ENCODE measurements around the gene PHACTR3. TPM values are rescaled to one million over a fixed set of nuclear protein-coding genes. Genes with fewer than 3 reads are reported as not detected.

Gene PHACTR3
- total RNA-seq, 2 donors from 2014 or later: not detected

- Mint-ChIP-seq H3K9me3 (no peaks in the 10 kb centered on the region), H3K4me1 (no peaks in the 10 kb centered on the region), H3K4me3 (no peak overlapping the region), H3K27me3 (peaks cover 22% of the 10 kb centered on the region), H3K36me3 (ENCODE audit: low read depth) (no peaks in the 10 kb centered on the region), H3K27ac (no peak overlapping the region)
- ATAC-seq (replicated peaks): no peak
These were observed 35.8 kb upstream of the PHACTR3 start for GRCh38 chr20:59568509-59569024.

DNA sequence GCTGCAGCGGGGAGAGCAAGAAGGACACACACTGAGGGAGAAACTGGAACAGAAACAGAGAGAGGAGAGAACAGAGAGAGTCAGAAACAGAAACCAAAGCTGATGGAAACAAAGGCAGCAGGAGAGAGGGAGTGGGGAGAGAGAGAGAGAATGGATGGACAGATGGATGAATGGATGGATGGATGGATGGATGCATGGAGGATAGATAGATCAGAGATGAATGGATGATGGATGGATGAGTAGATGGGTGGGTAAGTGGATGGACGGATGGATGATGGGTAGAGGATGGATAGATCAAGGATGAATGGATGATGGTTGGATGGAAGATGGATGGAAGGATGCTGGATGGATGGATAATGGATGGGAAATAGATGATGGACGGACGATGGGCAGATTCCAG, 35.0 kb upstream of the PHACTR3 start:
- Mint-ChIP-seq H3K4me3 (no peak overlapping the region), H3K27me3 (peaks cover 19% of the 10 kb centered on the region), H3K9me3 (no peaks in the 10 kb centered on the region), H3K4me1 (no peaks in the 10 kb centered on the region), H3K36me3 (ENCODE audit: low read depth) (no peaks in the 10 kb centered on the region), H3K27ac (no peak overlapping the region)
- ATAC-seq (replicated peaks): no peak

- H3K4me1 Mint-ChIP-seq: no peaks in the 10 kb centered on the region
- H3K27ac Mint-ChIP-seq: no peak overlapping the region
- no peaks in the 10 kb centered on the region for H3K36me3 Mint-ChIP-seq (ENCODE audit: low read depth)
- H3K4me3 Mint-ChIP-seq: peak overlapping the region; percentile 55
- H3K27me3 Mint-ChIP-seq: peaks cover 23% of the 10 kb centered on the region
- H3K9me3 Mint-ChIP-seq: no peaks in the 10 kb centered on the region
- ATAC-seq (replicated peaks): no peak
These were observed 33.2 kb upstream of the PHACTR3 start for GRCh38 chr20:59571151-59571550.

GRCh38 chr20:59571551-59572314, 32.6 kb upstream of the PHACTR3 start:
- H3K27ac Mint-ChIP-seq: no peak overlapping the region

GRCh38 chr20:59572515-59572914, 31.8 kb upstream of the PHACTR3 start:
- no peak overlapping the region for H3K4me3 Mint-ChIP-seq
- no peaks in the 10 kb centered on the region for H3K9me3 Mint-ChIP-seq
- no peaks in the 10 kb centered on the region for H3K36me3 Mint-ChIP-seq (ENCODE audit: low read depth)
- no peak for ATAC-seq (replicated peaks)
- no peaks in the 10 kb centered on the region for H3K4me1 Mint-ChIP-seq
- peaks cover 21% of the 10 kb centered on the region for H3K27me3 Mint-ChIP-seq
- no peak overlapping the region for H3K27ac Mint-ChIP-seq

More at GRCh38 chr20:59571551-59572314, 32.6 kb upstream of the PHACTR3 start:
- Mint-ChIP-seq H3K4me3 (peak overlapping the region; percentile 55), H3K9me3 (no peaks in the 10 kb centered on the region), H3K4me1 (no peaks in the 10 kb centered on the region), H3K36me3 (ENCODE audit: low read depth) (no peaks in the 10 kb centered on the region), H3K27me3 (peaks cover 23% of the 10 kb centered on the region)
- ATAC-seq (replicated peaks): peak; percentile 60

DNA sequence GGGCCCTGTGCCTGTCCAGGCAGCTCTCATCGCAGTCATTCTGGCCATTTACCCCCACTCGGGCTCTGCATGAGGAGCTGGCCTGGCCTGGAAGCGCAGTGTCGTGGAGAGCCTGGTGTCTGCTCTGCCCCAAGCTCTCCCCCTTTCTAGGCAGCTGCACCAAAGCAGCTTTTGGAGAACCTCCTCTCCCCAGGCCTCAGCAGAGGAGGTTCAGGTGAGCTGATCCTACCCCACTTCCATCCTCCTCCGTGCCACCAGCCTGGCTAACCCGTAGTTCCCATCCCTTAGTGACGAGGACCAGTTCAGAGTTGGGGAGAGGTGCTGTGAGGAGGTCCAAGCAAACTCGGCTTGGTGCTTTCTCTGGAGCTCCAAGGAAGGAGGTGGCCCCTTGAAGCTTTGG, 30.5 kb upstream of the PHACTR3 start:
- Mint-ChIP-seq H3K4me3 (no peak overlapping the region), H3K27me3 (peaks cover 20% of the 10 kb centered on the region), H3K27ac (no peak overlapping the region), H3K9me3 (no peaks in the 10 kb centered on the region), H3K36me3 (ENCODE audit: low read depth) (no peaks in the 10 kb centered on the region), H3K4me1 (no peaks in the 10 kb centered on the region)
- ATAC-seq (replicated peaks): no peak

- Mint-ChIP-seq H3K36me3 (ENCODE audit: low read depth) (no peaks in the 10 kb centered on the region), H3K27ac (no peak overlapping the region), H3K27me3 (peaks cover 20% of the 10 kb centered on the region), H3K4me3 (no peak overlapping the region), H3K4me1 (no peaks in the 10 kb centered on the region), H3K9me3 (no peaks in the 10 kb centered on the region)
- no peak for ATAC-seq (replicated peaks)
These were observed 30.0 kb upstream of the PHACTR3 start for GRCh38 chr20:59574308-59574707.

- no peaks in the 10 kb centered on the region for H3K4me1 Mint-ChIP-seq
- H3K4me3 Mint-ChIP-seq: no peak overlapping the region
- no peak overlapping the region for H3K27ac Mint-ChIP-seq
- ATAC-seq (replicated peaks): no peak
- no peaks in the 10 kb centered on the region for H3K9me3 Mint-ChIP-seq
- H3K36me3 Mint-ChIP-seq (ENCODE audit: low read depth): no peaks in the 10 kb centered on the region
- peaks cover 22% of the 10 kb centered on the region for H3K27me3 Mint-ChIP-seq
These were observed 29.1 kb upstream of the PHACTR3 start for GRCh38 chr20:59575216-59575615.

- H3K9me3 Mint-ChIP-seq: no peaks in the 10 kb centered on the region
- no peaks in the 10 kb centered on the region for H3K4me1 Mint-ChIP-seq
- no peak overlapping the region for H3K27ac Mint-ChIP-seq
- peaks cover 22% of the 10 kb centered on the region for H3K27me3 Mint-ChIP-seq
- H3K36me3 Mint-ChIP-seq (ENCODE audit: low read depth): no peaks in the 10 kb centered on the region
- ATAC-seq (replicated peaks): no peak
- no peak overlapping the region for H3K4me3 Mint-ChIP-seq
These were observed 28.7 kb upstream of the PHACTR3 start for GRCh38 chr20:59575653-59576052.

- ATAC-seq (replicated peaks): no peak
- no peak overlapping the region for H3K27ac Mint-ChIP-seq
- H3K4me1 Mint-ChIP-seq: no peaks in the 10 kb centered on the region
- peaks cover 22% of the 10 kb centered on the region for H3K27me3 Mint-ChIP-seq
- no peaks in the 10 kb centered on the region for H3K36me3 Mint-ChIP-seq (ENCODE audit: low read depth)
- H3K9me3 Mint-ChIP-seq: no peaks in the 10 kb centered on the region
- H3K4me3 Mint-ChIP-seq: no peak overlapping the region
These were observed 28.0 kb upstream of the PHACTR3 start for GRCh38 chr20:59576216-59576953.

DNA sequence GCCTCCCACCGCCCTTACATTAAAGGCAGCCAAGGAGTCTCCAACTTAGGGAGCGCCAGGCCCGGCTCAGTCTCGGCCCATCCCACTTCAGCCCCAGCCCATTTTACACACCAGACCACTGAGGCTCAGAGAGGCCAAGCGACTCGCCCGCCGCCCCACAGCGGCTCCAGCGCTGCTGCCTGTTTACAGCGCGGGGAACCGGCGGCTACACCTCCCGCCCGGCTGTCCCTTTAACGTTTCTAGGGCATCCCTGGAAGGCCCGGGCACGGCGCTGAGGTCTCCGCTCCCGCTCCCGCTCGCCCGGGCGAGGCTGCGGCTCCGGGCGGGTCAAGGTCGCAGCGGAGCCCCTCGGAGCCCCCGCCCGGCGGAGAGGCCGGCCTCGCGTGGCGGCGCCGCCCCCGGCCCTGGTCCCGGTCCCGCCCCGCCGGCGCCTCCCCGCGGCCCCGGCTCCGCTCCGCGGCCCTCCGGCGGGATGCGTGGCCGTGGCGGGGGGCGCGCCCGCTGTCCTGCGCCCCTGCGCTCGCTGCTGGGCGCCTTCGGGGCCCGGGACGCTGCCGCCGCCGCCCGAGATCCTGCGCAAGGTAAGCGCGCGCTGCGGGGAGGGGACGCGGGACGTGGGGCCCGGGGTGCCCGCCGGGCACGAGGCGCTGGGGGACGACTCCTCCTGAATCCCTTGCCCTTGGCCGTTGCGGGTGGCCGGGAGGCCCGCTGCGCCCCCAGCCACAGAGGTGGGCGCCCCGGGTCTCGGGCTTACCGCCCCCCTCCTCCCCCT, 27.1 kb upstream of the PHACTR3 start:
- H3K27me3 Mint-ChIP-seq: peaks cover 21% of the 10 kb centered on the region
- H3K27ac Mint-ChIP-seq: no peak overlapping the region
- H3K9me3 Mint-ChIP-seq: no peaks in the 10 kb centered on the region
- no peaks in the 10 kb centered on the region for H3K4me1 Mint-ChIP-seq
- no peak for ATAC-seq (replicated peaks)
- no peaks in the 10 kb centered on the region for H3K36me3 Mint-ChIP-seq (ENCODE audit: low read depth)
- no peak overlapping the region for H3K4me3 Mint-ChIP-seq

DNA sequence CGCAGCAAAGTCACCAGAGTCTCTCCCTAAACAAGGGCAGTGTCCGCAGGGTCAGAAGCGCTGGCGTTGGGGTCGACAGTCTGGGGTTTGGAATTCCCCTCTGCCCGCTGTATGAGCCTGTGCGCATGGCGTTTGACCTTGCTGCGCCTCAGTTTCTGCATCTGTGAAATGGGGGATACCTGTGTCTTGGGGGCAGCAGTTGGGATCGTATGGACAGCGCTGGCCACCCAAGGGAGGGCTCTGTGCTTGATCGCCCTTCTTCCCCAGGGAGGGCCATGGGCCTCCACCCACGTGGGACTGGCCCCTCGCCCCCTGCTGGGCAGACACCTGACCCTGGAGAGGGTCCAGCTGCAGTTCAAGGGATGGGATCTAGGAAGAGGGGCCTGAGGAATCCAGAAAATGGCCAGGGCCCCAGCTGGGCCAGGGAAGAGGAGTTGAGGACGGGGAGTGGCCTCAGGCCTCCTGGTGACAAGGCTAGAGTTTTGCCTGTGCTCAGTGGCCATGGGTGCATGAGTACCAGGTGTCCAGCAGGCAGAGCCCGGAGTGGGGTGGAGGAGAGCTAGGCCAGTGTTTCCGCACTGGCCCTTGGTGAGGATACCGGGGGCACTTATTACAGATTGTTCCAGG, 26.4 kb upstream of the PHACTR3 start:
- Mint-ChIP-seq H3K4me3 (no peak overlapping the region), H3K36me3 (ENCODE audit: low read depth) (no peaks in the 10 kb centered on the region), H3K27me3 (peaks cover 27% of the 10 kb centered on the region), H3K27ac (no peak overlapping the region), H3K4me1 (no peaks in the 10 kb centered on the region), H3K9me3 (no peaks in the 10 kb centered on the region)
- ATAC-seq (replicated peaks): no peak

DNA sequence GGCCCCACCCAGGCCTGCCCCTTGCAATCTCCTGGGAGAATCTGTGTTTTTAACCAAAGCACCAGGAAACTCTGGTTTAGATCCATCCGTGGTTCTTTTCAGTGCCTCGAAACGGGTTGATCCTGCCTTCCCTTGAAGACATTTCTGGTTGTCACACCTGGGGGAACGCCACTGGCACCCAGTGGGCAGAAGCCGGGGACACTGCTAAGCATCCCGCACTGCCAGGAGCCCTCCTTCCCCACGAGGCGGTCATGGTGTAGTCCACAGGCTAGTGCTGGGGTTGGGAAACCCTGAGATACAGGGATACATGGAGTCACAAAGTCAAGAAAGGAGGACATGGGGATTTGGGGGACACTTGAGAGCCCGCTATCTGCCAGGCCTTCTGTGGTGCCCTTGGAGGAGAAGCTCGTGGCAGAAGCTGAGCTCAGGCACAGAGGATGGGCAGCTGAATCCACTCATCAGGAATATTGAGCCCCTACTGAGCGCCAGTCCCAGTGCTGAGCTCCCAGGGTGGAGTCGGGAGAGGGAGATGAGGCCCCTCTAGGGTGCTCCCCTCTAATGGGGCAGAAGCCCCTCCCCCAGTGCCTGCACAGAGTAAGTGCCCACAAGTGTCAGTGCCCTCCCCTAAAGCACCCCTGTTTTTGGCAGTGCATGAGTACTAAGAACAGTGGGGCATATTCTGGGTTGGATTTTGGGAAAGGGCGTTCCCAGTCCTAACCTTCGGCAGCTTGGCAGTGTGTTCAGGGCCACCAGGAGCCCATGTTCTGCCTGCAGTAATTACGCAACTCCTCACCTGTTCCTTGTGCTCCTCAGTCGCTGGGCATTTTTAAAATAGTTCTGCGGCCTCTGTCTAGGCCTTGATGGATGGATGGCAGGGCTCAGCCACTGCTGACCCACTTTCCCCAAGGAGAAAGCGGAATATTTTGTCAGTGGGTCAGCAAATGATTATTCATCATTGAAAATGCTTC, 25.6 kb upstream of the PHACTR3 start:
- H3K27me3 Mint-ChIP-seq: peaks cover 29% of the 10 kb centered on the region
- no peaks in the 10 kb centered on the region for H3K36me3 Mint-ChIP-seq (ENCODE audit: low read depth)
- no peaks in the 10 kb centered on the region for H3K4me1 Mint-ChIP-seq
- no peak overlapping the region for H3K4me3 Mint-ChIP-seq
- ATAC-seq (replicated peaks): no peak
- no peak overlapping the region for H3K27ac Mint-ChIP-seq
- no peaks in the 10 kb centered on the region for H3K9me3 Mint-ChIP-seq
